Omental fat pad (tissue), 4 donors: ENCODE results near the gene GTF2H2. TPM values are rescaled to one million over a fixed set of nuclear protein-coding genes. Genes with fewer than 3 reads are reported as not detected.
A peak's percentile ranks its signal among the peaks of the same experiment; 100 is the strongest.
"Not testable (repeated sequence)": the region's sequence is repeated elsewhere in the genome, so short reads cannot be mapped to it uniquely, and the experiment has no call there.

Source experiments
- ATAC-seq: fragments of 150-250 bp; one replicate; pipeline ENCODE4 v1.9.1; 2016; ENCODE audit warnings: mild to moderate bottlenecking, moderate library complexity; ENCODE audit not compliant: low FRiP score
- DNase-seq: peaks from one replicate; pipeline ENCODE4 v3.0.0-alpha.2; 2019; ENCODE audit warnings: low spot score
- total RNA-seq, 4 donors: library from RNA; depleted of rRNA; stranded (reverse); fragments of >200 nt; gene quantifications; one replicate each; pipeline ENCODE4 v1.1.0, GENCODE V29; 2016

GTF2H2 gene
- 10 to 100 TPM in 3 of 4 donors, 1 to 10 TPM in 1; 7.9 to 37.2 (median 16.1) TPM for total RNA-seq

GRCh38 chr5:71067262-71067928, at the start of gene GTF2H2:
Gene GTF2H2 (minus strand): TSS chr5:71067676. CDS start chr5:71062763, 4,913 bp downstream.
- DNase-seq = not testable (repeated sequence)
- ATAC-seq = peak; percentile 98

DNA sequence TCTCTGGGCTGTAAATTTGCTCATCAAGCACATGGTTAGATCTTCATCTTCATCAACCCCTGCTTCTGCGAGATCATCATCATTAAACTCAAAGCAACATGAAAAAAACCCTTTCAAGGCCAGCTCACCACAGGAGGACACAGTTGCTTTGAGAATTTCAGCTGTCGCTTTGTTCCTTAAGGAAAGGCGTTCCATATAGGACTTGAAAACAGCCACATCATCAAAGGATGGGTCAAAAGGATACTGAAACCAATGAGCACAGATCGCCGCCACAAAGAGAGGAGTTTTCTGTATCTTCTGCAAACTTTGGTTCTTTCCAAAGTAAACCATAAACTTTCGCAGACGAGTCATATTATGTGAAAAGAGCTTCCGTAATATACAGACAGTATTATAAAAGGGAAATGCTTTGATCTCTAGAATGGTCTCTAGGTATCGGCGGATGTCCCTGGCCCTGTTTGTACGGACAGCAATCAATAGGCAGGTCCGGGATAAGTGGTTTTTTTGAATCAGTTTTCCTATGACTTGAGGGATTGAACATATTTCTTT, 42.3 kb upstream of the GTF2H2 start:
- not testable (repeated sequence) for ATAC-seq, DNase-seq

DNA sequence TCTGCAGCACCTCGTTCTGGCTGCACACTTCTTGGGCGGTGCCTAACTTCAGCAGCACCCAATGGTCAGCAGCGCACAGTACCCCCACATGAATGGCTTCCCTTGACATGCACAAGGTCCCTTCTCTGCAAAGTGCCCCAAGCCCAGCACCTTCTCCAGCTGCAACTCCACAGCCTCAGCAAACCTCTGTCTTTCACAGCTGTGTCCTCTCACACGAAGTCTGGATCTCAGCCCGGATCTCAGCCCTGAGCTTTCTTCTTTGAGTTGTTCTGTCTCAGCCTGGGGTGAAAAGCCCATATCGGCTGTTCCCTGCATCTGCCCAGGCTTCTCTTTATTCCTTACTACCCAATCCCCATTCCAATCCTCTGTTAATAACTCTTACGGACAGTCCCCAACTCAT, 32.5 kb upstream of the GTF2H2 start:
- not testable (repeated sequence) for DNase-seq, ATAC-seq

DNA sequence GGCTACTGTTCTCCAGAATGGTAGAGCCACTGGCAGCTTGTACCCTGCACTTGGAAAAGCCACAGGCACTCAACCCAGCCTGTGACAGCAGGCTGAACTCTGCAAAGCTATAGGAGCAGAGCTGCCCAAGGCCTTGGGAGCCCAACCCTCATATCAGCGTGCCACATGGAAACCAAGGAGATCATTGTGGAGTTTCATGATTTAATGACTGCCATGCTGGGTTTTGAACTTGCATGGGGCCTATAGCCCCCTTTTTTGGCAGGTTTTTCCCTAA, 30.4 kb upstream of the GTF2H2 start:
- ATAC-seq, DNase-seq: not testable (repeated sequence)

DNA sequence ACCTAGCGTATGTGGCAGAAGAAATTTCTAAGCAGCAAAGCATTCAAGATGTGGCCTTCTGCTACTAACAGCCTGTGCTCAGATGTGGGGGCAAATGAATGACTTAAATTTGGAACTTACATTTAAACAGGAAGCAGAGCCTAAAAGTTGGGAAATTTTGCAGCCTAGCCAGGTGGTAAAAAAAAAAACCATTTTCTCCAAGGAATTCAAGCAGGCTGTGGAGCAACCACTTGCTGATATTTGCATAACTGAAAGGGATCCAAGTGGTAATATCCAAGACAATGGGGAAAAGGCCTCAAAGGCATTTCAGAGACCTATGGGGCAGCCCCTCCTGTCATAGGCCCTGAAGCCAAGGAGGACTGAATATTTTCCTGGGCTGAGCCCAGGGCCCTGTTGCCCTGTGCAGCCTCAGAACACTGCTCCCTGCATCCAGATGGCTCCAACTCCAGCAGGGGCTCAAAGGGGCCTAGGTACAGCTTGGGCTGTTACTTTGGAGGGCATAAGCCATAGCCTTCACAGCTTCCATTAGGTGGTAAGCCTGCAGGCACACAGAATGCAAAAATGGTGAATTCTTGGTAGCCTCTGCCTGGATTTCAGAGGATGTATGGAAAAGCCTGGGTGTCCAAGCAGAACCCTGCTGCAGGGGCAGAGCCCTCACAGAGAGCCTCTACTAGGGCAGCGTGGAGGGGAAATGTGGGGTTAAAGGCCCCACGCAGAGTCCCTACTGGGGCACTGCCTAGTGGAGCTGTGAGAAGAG, 29.9 kb upstream of the GTF2H2 start:
- not testable (repeated sequence) for DNase-seq, ATAC-seq

DNA sequence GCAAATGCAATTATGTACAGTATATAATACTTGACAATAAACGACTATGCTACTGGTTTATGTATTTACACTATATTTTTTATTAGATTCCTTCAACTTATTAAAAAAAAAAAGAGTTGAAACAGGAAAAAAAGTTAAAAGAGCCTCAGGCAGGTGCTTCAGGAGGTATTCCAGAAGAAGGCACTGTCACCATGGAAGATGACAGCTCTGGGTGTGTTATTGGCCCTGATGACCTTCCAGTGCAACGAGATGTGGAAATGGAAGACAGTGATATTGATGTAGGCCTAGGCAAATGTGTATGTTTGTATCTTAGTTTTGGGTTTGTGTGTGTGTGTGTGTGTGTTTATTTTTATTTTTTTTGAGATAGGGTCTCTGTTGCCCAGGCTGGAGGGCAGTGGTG, 22.3 kb upstream of the GTF2H2 start:
- ATAC-seq, DNase-seq: not testable (repeated sequence)

GRCh38 chr5:71088754-71089153, 21.3 kb upstream of the GTF2H2 start:
- not testable (repeated sequence) for DNase-seq, ATAC-seq

- not testable (repeated sequence) for ATAC-seq
Observed at GRCh38 chr5:71086145-71086544, 18.7 kb upstream of the GTF2H2 start.

DNA sequence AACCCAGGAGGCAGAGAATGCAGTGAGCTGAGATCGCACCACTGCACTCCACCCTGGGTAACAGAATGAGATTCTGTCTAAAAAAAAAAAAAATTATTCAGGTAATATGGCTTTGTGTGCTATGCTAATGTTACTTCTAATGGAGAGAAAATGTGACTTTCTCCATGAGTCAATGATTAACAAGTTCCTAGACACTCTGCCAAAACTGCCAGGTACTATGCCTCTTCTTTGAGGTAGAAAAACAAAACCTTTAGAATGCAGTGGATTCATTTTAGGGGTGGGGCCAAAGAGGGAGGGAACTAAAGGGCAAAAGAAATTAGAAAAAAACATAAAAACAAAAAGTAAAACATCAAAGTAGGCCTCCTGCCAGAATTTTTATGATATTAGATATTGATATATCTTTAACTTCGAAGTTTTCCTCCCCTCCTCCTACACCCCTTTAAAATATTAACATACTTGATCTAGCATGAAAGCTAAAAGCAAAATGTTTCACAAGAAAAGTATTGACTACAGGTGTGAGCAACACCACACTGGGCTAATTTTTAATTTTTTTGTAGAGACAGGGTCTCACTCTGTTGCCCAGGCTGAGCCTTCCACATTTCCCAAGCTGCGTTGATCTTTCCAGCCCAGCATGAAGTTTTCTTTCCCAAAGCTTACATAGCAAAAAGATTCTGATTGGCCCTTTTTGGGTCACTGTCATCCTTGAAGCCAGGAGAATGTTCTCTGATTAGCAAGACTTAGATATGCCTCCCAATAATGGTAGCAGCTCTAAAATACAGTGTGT, 17.0 kb upstream of the GTF2H2 start:
- DNase-seq, ATAC-seq: not testable (repeated sequence)

More at GRCh38 chr5:71086145-71086544, 18.7 kb upstream of the GTF2H2 start:
- not testable (repeated sequence) for DNase-seq

GRCh38 chr5:71082898-71083297, 15.4 kb upstream of the GTF2H2 start:
- DNase-seq, ATAC-seq: not testable (repeated sequence)

- not testable (repeated sequence) for DNase-seq, ATAC-seq
Observed at GRCh38 chr5:71082340-71082739, 14.9 kb upstream of the GTF2H2 start.

- ATAC-seq, DNase-seq: not testable (repeated sequence)
Observed at GRCh38 chr5:71061322-71061721, 6.2 kb downstream of the GTF2H2 start.

- ATAC-seq, DNase-seq: not testable (repeated sequence)
Observed at GRCh38 chr5:71059426-71059825, 8.1 kb downstream of the GTF2H2 start.

DNA sequence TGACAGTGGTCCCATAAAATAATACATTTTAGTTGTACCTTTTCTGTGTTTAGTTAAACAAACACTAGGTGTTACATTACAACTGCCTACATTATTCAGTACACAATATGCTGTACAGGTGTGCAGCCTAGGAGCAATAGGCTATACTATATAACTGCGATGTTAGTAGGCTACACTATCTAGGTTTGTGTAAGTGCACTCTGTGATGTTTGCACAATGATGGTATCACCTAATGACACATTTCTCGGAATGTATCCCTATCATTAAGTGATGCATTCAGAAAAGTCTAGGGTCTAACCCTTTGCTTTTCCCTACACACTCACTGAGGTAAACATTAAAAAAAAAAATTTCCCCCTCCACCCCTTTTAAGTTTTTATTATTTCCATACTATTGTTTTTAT, 22.7 kb downstream of the GTF2H2 start:
- ATAC-seq, DNase-seq: not testable (repeated sequence)

DNA sequence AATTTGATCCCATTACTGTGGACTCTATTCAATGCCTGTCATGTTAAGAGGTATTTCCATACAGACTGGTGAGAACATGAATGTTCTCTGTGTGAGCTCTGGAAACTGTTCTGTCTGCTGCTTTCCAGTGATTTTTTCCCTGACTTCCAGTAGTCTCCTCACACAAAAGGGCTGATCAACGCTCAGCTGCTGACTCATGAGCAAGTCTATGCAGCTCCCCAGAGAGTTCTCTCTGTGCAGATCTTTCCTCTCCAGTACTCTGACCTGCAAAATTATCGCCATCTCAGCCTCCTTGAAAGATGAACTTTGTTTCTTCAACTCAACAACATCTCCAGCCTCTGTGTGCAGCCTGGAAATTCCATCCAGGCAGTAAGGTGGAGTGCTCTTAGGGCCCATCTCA, 23.3 kb downstream of the GTF2H2 start:
- not testable (repeated sequence) for ATAC-seq, DNase-seq

DNA sequence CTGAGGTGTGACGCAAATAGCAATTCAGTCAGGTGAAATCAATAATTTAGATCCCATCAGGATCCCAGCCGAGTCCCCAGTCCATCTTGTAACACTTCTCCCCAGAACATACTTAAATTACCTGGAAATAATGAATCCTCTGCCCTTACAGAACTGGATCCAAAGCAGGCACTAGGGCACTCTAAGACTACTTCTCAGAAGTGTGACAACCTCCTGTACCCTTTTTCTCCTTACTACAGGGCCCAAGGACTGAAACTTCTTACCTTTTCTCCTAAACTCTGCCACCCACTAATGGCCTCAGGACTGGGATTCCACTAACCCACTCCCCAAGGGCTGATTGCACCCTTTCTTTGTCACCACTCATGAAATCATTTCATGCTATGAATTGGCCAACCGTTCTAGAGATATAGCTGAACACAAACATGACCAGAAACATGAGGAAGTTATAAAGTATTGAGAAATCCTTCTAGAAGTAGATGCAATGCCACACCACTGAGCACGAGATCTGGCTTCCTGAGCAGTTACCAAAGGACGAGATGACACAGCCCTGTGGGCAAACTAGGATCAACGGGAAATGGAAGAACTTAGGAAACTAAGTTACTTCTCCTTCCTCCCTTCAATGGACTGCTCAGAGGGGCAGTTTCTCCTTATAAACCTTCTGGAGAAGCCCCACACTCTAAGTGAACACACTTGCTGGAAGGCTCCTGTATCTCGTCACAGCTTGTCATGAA, 36.3 kb downstream of the GTF2H2 start:
- DNase-seq = not testable (repeated sequence)

DNA sequence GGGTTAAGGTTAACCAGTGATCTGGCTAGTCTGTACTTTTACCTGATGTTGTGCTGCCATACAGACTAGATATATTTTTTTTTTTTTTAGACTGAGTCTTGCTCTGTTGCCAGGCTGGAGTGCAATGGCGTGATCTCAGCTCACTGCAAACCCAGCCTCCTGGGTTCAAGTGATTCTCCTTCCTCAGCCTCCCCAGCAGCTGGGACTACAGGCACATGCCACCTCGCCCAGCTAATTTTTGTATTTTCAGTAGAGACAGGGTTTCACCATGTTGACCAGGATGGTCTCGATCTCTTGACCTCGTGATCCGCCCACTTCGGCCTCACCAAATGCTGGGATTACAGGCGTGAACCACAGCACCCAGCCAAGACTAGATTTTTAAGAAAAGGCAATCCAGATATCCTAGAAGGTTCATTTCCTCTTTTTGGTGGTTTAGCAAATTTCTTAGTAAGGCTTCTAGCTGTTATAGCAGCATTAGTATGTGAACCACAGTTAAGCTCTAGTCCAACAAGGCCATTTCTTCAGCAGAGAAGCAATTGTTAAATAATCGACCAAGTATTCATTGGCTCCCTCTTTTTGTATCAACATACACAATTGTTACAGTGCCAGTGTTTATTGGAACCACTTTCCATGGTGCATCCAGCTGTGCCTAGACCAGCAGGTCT, 42.1 kb downstream of the GTF2H2 start, which contains the start of gene NAIP:
Gene NAIP, minus strand, starts transcription at position 51 of the 665 bp plus-strand sequence. CDS start 12,424 bp downstream, outside the sequence.
- DNase-seq, ATAC-seq: not testable (repeated sequence)

More for the DNA sequence above, 36.3 kb downstream of the GTF2H2 start:
- not testable (repeated sequence) for ATAC-seq

DNA sequence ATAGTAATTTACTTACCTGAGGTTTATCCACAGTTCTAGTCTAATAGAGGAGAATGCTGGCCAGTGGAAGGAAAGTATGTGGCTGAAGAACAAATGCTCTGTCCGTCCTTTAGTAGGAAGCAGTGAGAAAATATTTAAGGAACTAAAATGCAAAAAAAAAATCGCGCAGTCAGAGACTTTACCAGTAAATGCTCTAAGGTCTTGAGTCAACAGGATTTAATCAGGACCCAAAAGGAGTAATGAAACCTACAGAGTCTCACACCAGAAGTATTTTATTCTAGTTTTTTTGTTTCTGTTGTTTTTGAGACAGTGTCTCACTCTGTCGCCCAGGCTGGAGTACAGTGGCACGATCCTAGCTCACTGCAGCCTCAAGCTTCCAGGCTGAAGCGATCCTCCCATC, 46.8 kb downstream of the GTF2H2 start:
- DNase-seq, ATAC-seq: not testable (repeated sequence)
